HG03066 (cell line): ENCODE results near the gene BCHE.
A peak's percentile ranks its signal among the peaks of the same experiment; 100 is the strongest.

Experiments
- ATAC-seq: cut with Tn5 transposase; IDR thresholded peaks from one replicate; pipeline ENCODE4 v1.9.1; 2021; ENCODE audit warnings: low read depth; ENCODE audit not compliant: unreplicated experiment

Gene BCHE

DNA sequence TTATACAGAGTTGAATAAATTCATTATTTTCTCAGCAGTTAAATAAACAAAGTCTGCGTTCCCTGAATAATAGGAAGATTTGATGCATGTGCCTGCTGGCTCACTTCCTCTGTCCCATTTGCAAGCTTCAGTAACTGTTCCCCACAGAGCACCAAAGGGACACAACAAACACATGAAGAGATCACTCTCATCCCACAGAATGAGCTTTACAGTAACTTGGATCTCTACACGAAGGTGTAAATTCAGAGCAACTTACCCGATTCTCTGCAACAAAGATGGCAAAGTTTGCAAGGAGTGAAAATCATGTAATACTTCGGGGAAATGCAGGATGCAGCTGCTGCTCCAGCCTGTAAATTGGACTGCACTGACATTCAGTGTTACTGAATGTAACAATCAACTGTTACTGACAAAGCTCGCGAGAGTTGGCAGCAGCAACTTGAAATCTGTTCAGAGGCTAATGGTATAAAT lies at the start of gene BCHE:
Gene BCHE (minus strand): TSS at position 366 of the 468 bp plus-strand sequence. CDS start 6,390 bp downstream, outside the sequence.
- no peak for ATAC-seq

GRCh38 chr3:165885558-165886270 lies 48.5 kb upstream of the BCHE start:
- ATAC-seq: no peak

GRCh38 chr3:165884518-165884917 lies 47.3 kb upstream of the BCHE start:
- ATAC-seq: no peak

- ATAC-seq: no peak
Observed at GRCh38 chr3:165883863-165884478, 46.7 kb upstream of the BCHE start.

GRCh38 chr3:165883117-165883516 lies 45.9 kb upstream of the BCHE start:
- ATAC-seq: no peak

GRCh38 chr3:165875644-165876043 lies 38.4 kb upstream of the BCHE start:
- ATAC-seq: no peak

DNA sequence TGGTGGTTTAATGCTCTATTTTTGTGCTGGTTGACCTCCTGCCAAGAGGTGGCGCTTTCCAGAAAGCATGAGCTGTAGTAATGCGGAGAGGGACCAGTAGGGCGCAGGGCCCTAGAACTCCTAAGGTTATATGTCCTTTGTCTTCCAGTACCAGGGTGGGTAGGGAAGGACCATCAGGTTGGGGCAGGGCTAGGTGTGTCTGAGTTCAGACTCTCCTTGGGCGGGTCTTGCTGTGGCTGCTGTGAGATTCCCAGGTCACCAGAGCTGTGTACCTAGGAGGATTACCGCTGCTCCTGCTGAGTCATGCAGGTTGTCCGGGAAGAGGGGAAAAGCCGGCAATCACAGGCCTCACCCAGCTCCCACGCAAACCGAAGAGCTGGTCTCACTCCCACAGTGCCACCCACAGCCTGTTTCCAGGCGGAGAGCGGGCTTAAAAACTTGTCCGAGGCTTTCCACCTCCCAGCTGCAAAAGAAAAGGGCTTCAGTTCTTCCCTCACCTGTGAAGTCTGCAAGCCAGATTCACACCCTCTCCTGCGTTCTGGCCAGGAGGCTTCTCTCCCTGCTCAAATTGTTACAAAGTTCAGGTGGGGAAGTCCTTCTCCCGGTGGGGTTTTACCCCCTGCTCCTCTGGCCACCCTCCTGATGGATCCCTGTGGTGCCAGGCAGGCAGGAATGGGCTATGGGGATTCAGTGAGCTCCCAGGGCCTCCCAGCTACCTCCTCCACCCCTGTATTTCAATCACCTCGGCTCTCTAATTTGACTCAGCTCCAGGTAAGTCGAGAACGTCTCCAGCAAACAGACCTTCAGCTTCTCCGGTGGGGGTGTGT lies 37.7 kb upstream of the BCHE start:
- no peak for ATAC-seq

GRCh38 chr3:165868088-165868487 lies 30.9 kb upstream of the BCHE start:
- ATAC-seq: no peak

DNA sequence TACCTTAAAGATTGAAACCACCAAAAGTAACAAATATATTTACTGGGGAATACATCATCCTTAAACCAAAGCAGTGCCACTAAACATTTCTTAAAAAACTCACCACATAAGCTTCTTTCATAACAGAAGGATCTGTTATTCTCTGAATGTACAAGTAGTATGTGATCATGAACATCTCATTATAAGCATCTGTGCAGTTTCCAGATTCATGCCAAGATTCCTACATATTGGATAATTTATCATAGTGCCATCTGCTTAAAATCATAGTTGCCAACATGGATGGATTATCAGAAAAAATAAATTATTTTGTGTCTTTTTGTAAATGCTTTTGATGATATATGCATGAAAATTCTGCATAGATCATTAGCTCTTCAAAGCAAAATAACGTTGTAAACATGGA lies 21.8 kb upstream of the BCHE start:
- no peak for ATAC-seq

DNA sequence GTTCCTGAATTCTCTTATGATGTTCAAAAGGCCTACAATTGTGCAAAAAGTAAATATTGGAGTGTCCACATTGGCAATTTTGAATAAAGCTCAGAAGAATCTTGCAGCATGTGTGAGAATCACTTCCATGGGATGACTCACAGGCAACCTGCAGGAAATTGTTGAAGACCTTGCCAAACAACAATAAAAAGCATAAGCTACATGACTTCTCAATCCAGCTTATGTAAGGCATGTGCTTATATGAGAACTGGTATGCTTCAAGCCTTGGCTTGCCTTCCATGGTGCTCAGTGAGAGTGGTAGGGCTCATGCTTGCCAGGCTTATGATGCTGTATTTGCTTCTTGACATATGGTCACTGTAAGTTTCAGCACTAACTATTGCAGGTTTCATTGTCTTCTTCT lies 18.4 kb upstream of the BCHE start:
- no peak for ATAC-seq

- ATAC-seq: no peak
Observed at GRCh38 chr3:165854696-165855095, 17.5 kb upstream of the BCHE start.

DNA sequence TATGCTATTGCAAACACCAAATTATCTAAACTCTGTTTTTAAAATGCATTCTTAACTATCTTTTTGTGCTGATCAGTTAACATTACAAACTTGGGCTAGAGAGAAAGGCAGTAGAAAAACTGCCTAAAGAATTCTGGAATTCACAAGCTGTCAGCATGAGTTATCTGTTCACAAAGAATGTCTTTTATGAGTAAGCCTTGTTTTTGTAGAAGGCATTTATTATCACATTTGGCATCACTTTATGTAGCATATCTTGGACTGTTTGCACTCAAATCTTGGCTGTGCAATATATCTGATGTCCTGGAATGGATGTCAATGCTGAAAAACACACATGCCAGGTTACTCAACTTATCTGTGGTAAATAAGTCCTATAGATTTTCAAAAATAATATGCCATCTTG lies 15.5 kb upstream of the BCHE start:
- ATAC-seq: no peak

GRCh38 chr3:165852191-165852590 lies 15.0 kb upstream of the BCHE start:
- ATAC-seq: no peak

GRCh38 chr3:165846056-165846455 lies 8.8 kb upstream of the BCHE start:
- no peak for ATAC-seq

- no peak for ATAC-seq
Observed at GRCh38 chr3:165839296-165840076, 2.3 kb upstream of the BCHE start.

DNA sequence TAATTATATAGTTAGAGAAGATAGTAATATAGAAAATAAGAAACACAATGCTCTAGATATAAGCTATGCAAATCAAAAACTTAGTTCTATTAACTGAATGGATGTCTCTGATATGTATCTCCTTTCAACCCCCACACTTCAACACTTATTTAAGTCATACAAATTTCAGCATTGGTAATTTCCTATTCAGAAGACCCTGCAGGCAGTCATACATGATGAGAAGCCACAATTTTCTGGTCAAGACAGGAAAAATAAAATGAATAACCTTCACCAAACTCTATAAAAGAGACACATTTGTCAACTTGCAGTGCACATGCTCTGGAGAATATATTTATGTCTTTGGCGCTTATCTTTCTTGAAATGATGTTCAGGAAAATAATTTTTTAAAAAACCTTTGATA lies 578 bp upstream of the BCHE start:
- ATAC-seq: no peak

- ATAC-seq: no peak
Observed at GRCh38 chr3:165835431-165835830, 1.8 kb downstream of the BCHE start.

DNA sequence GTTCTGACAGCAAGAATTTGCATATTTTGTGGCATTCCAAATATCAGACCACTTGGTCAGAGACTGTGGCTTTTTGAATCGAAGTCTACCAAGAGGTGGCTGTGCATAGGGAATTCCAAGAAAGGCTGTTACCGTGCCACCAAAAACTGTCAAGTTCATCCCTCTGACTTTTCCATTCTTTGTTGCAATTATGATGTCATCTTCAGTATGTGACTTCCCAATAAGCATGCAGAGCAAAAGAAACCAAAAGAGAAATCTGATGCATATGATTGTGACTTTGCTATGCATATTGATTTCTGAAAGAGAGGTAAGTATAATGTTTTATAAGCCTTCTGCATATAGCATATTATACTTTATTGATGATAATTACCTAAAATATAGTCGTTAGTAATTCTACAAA lies 6.5 kb downstream of the BCHE start:
- ATAC-seq: no peak

GRCh38 chr3:165827883-165828282 lies 9.3 kb downstream of the BCHE start:
- no peak for ATAC-seq

GRCh38 chr3:165827233-165827632 lies 10.0 kb downstream of the BCHE start:
- ATAC-seq: no peak

- peak; percentile 62 for ATAC-seq
Observed at GRCh38 chr3:165820671-165821123, 16.5 kb downstream of the BCHE start.
